GM12872 (cell line): ENCODE measurements around the gene DENND11.
A peak's percentile ranks its signal among the peaks of the same experiment; 100 is the strongest.

ENCODE experiments used
- TF ChIP-seq, protein P1 (sequence below): IDR thresholded peaks from 3 replicates; pipeline ENCODE4 v1.5.1; 2011; ENCODE audit warnings: low read depth, mild to moderate bottlenecking, low read length, moderate library complexity; ENCODE audit not compliant: insufficient read depth

DENND11 gene

DNA sequence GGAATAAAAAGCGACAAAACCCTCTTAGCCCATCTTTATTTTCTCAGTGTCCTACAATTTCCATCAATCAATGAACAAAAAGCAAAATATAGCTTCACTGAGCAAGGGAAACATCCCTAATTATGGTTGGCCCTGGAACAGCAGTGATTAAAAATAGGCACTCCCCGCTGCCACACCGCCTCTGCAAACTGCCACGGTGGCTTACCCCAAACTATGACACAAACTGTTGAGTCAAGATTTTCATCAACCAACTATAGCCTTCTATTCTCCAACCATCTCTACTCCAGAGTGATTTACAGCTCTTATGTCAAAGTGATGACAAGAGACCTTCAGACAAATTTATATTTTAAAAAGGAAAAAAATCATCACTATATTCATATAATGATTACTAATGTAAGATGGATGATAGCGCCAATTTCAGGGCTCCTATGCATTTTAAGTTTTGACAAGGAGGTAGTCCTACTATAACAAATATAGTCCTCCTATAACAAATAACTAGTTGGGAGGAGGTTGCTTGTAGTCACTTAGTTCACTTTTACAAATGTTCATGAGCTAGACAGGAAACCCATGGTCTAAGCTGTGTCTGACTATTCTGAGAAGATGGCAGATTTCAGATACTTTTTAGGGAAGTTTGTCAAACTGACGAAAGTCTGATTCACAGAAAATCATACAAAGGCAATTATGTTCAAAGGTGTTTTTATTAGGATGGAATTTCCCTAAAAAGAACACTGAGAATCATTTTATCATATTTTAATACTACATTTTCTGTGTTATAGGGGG is 26.3 kb downstream of the DENND11 start:
- TF ChIP-seq, protein P1, sequence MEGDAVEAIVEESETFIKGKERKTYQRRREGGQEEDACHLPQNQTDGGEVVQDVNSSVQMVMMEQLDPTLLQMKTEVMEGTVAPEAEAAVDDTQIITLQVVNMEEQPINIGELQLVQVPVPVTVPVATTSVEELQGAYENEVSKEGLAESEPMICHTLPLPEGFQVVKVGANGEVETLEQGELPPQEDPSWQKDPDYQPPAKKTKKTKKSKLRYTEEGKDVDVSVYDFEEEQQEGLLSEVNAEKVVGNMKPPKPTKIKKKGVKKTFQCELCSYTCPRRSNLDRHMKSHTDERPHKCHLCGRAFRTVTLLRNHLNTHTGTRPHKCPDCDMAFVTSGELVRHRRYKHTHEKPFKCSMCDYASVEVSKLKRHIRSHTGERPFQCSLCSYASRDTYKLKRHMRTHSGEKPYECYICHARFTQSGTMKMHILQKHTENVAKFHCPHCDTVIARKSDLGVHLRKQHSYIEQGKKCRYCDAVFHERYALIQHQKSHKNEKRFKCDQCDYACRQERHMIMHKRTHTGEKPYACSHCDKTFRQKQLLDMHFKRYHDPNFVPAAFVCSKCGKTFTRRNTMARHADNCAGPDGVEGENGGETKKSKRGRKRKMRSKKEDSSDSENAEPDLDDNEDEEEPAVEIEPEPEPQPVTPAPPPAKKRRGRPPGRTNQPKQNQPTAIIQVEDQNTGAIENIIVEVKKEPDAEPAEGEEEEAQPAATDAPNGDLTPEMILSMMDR: no peak

DNA sequence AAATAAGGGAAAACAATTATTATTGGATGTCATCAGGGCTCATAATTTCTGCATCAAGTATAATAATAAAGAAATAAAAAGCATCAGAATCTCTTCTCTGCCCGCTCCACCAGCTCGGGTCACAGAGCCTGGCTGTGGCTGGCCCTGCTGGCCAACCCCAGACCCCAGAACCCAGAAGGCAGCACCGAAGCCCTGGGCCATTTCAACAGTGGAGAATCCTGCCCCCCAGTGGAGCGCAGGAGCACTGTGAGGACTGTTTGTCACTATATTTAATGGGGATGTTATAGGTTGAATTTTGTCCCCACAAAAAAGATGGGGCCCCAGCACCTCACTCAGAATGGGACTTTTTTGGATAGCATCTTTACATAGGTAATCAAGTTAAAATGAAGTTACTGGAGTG is 27.3 kb downstream of the DENND11 start:
- TF ChIP-seq, protein P1: peak; percentile 46

- TF ChIP-seq, protein P1: no peak
Observed at GRCh38 chr7:141674171-141674671, 27.7 kb downstream of the DENND11 start.

- TF ChIP-seq, protein P1: no peak
Observed at GRCh38 chr7:141673346-141673745, 28.6 kb downstream of the DENND11 start.

- TF ChIP-seq, protein P1: no peak
Observed at GRCh38 chr7:141671705-141672496, 30.1 kb downstream of the DENND11 start.

DNA sequence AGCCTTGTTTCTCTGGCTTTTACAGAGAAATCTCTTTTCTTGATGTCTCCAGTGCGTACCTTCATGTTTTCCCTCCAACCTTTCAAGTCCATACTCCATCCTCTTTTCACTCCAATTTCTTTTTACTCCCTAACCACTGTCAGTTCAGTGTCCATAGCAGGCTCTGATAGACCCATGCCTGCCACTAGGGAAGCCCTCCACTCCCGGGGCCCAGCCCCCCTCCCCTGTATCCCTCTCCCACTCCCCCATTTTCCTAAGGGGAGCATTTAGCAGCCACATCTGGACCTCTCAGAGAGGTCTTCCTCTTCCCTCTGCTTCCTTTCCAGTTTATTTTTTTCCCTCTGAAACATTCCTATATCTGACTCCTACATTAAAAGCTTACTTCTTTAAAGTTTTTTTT is 33.1 kb downstream of the DENND11 start:
- TF ChIP-seq, protein P1: no peak

DNA sequence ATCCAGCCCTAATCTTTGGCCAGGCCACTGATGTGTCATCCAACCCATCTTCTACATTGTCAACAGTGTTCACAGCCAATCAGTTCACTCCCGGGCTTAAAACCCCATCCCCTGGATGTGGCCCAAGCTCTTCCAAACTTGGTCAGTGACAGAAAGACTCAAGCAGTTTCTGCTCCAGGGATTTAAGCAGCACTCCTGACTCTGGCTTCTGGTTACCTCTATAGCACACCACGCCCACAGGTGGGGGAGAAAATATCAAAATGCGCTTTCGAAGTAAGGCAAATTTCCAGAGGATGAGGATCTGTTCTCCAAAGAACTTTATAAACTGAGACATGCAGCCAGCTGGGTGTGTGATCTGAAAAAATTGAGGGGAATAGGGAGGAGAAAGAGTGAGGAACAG is 35.9 kb downstream of the DENND11 start:
- TF ChIP-seq, protein P1: no peak
